ENCODE results near the gene BCL2L1.

Gene BCL2L1

DNA sequence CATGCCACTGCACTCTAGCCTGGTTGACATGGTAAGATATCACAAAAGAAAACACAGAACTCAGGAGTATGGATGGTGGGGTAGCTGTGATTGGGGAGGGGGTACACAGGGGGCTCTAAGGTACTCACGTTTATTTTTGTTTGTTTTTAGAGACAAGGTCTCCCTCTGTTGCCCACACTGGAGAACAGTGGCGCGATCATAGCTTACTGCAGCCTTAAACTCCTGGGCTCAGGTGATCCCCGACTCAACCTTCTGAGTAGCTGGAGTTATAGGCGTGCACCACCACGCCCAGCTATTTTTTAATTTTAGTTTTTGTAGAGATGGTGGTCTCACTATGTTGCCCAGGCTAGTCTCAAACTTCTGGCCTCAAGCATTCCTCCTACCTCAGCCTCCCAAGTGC is 29.3 kb downstream of the BCL2L1 start:
- no peak overlapping the region for H3K4me3 ChIP-seq (ENCODE audit: low read length in 2 of 2)
- H3K36me3 ChIP-seq (ENCODE audit: control insufficient read depth in 2 of 2, insufficient read depth in 2 of 2, low read length in 2 of 2), result peaks cover 9 to 14% of the 10 kb centered on the region in 2 donors
- H3K4me1 ChIP-seq (ENCODE audit: control insufficient read depth in 2 of 2, insufficient read depth in 2 of 2, low read length in 2 of 2), result peaks cover 2 to 8% of the 10 kb centered on the region in 2 donors
- H3K27ac ChIP-seq (ENCODE audit: low read depth in 2 of 2, low read length in 2 of 2), result no peak overlapping the region
- no peaks in the 10 kb centered on the region for H3K27me3 ChIP-seq (ENCODE audit: control insufficient read depth in 2 of 2, insufficient read depth in 2 of 2, low read length in 2 of 2)
- no peak overlapping the region for H3K9ac ChIP-seq (ENCODE audit: low read depth in 1 of 2, low read length in 2 of 2)
- H3K9me3 ChIP-seq (ENCODE audit: control insufficient read depth in 2 of 2, low read length in 2 of 2), result no peaks in the 10 kb centered on the region

DNA sequence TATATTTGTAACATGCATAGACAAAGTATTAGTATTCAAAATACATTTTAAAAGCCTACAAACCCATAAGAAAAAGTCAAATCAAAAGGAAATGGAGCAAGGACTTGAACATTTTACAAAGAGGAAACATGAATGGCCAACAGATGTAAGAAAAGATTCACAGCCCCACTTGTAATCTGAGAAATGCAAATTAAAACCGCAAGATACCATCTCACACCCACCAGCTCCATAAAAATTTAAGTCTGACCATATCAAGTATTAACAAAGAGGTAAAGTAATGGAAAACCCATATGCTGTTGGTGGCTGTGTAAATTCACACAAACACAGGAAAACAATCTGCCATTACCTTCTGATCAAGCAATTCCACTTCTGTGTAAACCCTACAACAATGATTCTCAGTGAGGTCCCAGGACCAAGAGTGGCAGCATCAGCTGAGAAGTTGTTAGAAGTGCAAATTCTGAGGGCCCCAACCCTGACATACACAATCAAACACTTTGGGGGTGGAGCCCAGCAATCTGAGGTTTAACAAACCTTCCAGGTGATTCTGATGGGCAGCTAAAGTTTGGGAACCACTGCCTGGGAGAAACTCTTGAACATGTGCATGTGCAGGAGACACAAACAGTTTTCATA is 30.9 kb downstream of the BCL2L1 start:
- Histone ChIP-seq H3K9me3 (ENCODE audit: control insufficient read depth in 2 of 2, low read length in 2 of 2) (no peaks in the 10 kb centered on the region), H3K4me3 (ENCODE audit: low read length in 2 of 2) (no peak overlapping the region), H3K36me3 (ENCODE audit: control insufficient read depth in 2 of 2, insufficient read depth in 2 of 2, low read length in 2 of 2) (peaks cover 18 to 22% of the 10 kb centered on the region in 2 donors), H3K9ac (ENCODE audit: low read depth in 1 of 2, low read length in 2 of 2) (no peak overlapping the region), H3K27me3 (ENCODE audit: control insufficient read depth in 2 of 2, insufficient read depth in 2 of 2, low read length in 2 of 2) (no peaks in the 10 kb centered on the region), H3K27ac (ENCODE audit: low read depth in 2 of 2, low read length in 2 of 2) (peak overlapping the region in 1 of 2 donors; percentile 35), H3K4me1 (ENCODE audit: control insufficient read depth in 2 of 2, insufficient read depth in 2 of 2, low read length in 2 of 2) (peaks cover 1 to 5% of the 10 kb centered on the region in 2 donors)

DNA sequence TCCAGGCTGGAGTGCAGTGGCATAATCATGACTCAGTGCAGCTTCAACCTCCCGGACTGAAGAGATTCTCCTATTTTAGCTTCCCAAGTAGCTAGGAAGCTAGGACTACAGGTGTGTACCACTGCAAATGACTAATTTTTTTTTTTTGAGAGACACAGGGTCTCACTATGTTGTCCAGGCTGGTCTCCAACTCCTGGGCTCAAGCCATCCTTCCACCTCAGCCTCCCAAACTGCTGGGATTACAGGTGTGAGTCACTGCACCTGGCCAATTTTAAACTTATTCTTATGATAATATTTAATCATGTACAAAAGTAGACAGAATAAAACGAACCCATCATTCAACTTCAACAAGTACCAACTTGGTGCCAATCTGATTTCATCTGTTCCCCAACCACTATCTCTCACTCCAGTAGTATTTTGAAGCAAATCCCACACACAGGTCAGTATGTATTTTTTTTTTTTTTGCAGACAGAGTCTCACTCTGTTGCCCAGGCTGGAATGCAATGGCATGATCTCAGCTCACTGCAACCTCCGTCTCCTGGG is 32.5 kb downstream of the BCL2L1 start:
- peaks cover 9 to 12% of the 10 kb centered on the region in 2 donors for H3K4me1 ChIP-seq (ENCODE audit: control insufficient read depth in 2 of 2, insufficient read depth in 2 of 2, low read length in 2 of 2)
- no peak overlapping the region for H3K27ac ChIP-seq (ENCODE audit: low read depth in 2 of 2, low read length in 2 of 2)
- no peaks in the 10 kb centered on the region for H3K9me3 ChIP-seq (ENCODE audit: control insufficient read depth in 2 of 2, low read length in 2 of 2)
- no peak overlapping the region for H3K4me3 ChIP-seq (ENCODE audit: low read length in 2 of 2)
- no peaks in the 10 kb centered on the region for H3K27me3 ChIP-seq (ENCODE audit: control insufficient read depth in 2 of 2, insufficient read depth in 2 of 2, low read length in 2 of 2)
- no peak overlapping the region for H3K9ac ChIP-seq (ENCODE audit: low read depth in 1 of 2, low read length in 2 of 2)
- peaks cover 14 to 19% of the 10 kb centered on the region in 2 donors for H3K36me3 ChIP-seq (ENCODE audit: control insufficient read depth in 2 of 2, insufficient read depth in 2 of 2, low read length in 2 of 2)

DNA sequence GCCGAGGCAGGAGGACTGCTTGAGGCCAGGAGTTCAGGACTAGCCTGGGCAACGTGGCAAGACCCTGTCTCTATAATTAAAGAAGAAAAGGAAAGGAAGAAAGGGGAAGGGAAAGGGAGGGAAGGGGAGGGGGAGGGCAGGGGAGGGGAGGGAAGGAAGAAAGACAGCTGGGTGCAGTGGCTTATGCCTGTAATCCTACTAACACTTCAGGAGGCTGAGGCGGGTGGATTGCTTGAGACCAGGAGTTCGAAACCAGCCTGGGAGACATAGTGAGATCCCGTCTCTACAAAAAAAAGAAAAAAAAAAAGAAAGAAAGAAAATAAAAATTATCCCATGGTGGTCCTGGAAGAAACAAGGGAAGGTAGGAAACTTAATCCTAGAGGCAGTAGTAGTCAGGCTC is 33.5 kb downstream of the BCL2L1 start:
- Histone ChIP-seq H3K4me1 (ENCODE audit: control insufficient read depth in 2 of 2, insufficient read depth in 2 of 2, low read length in 2 of 2) (peaks cover 9 to 12% of the 10 kb centered on the region in 2 donors), H3K27ac (ENCODE audit: low read depth in 2 of 2, low read length in 2 of 2) (no peak overlapping the region), H3K4me3 (ENCODE audit: low read length in 2 of 2) (no peak overlapping the region), H3K9ac (ENCODE audit: low read depth in 1 of 2, low read length in 2 of 2) (no peak overlapping the region), H3K9me3 (ENCODE audit: control insufficient read depth in 2 of 2, low read length in 2 of 2) (no peaks in the 10 kb centered on the region), H3K36me3 (ENCODE audit: control insufficient read depth in 2 of 2, insufficient read depth in 2 of 2, low read length in 2 of 2) (peaks cover 15 to 19% of the 10 kb centered on the region in 2 donors), H3K27me3 (ENCODE audit: control insufficient read depth in 2 of 2, insufficient read depth in 2 of 2, low read length in 2 of 2) (no peaks in the 10 kb centered on the region)

DNA sequence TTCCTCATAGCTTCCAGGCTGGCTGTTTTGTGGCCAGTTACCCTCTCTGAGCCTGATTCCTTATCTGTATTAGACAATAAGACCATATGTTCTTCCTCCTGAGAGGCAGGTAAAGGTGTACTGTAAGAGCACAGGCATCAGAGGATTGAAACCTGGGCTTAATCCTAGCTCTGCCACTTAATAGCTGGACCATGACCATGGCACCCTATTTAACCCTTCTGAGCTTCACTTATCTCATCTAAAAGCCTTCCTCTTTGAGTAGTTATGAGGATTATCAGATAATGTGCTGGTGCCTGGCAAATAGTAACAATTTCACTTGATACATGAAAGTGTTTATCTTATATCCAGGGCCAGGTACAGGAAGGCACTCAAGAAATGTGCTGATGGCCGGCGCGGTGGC is 34.9 kb downstream of the BCL2L1 start:
- Histone ChIP-seq H3K4me3 (ENCODE audit: low read length in 2 of 2) (no peak overlapping the region), H3K27ac (ENCODE audit: low read depth in 2 of 2, low read length in 2 of 2) (no peak overlapping the region), H3K9ac (ENCODE audit: low read depth in 1 of 2, low read length in 2 of 2) (no peak overlapping the region), H3K9me3 (ENCODE audit: control insufficient read depth in 2 of 2, low read length in 2 of 2) (no peaks in the 10 kb centered on the region), H3K36me3 (ENCODE audit: control insufficient read depth in 2 of 2, insufficient read depth in 2 of 2, low read length in 2 of 2) (peaks cover 17 to 18% of the 10 kb centered on the region in 2 donors), H3K4me1 (ENCODE audit: control insufficient read depth in 2 of 2, insufficient read depth in 2 of 2, low read length in 2 of 2) (peaks cover 9 to 12% of the 10 kb centered on the region in 2 donors), H3K27me3 (ENCODE audit: control insufficient read depth in 2 of 2, insufficient read depth in 2 of 2, low read length in 2 of 2) (no peaks in the 10 kb centered on the region)

DNA sequence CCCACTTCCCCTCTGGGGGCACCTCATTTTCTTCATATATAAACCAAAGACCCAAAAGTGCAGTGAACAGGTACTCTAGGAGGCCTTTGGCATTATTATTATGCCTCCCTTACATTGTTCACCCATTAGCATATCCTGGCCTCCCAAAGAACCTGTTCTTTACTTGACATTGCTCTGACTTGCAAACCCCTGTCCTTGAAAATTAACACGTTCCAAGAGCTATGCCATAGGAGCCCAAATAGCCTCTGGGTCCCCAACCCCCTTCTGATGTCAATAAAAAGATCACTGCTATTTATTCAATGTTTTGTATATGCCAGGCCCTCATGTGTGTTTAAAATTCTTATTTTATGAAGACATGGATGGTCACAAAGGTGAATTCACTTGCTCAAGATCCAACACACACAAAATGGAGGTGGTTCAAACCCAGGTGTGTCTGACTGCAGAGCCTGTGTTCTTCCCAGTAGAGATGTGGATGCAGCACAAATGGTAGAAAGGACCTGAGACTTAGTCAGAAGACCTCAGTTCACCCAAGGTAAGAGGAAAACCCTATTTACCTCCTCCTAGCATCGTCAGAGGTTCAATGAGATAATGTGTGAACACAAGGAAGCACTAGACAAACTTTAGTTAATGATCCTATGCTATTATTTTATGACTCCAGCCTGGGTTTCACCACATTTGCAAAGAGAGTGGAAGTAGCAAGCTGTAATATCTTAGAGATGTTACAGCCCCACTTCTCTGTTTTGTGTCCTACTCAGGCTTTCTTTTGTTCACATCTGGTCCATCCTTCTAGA is 36.6 kb downstream of the BCL2L1 start:
- peaks cover 7 to 12% of the 10 kb centered on the region in 2 donors for H3K4me1 ChIP-seq (ENCODE audit: control insufficient read depth in 2 of 2, insufficient read depth in 2 of 2, low read length in 2 of 2)
- H3K4me3 ChIP-seq (ENCODE audit: low read length in 2 of 2), result no peak overlapping the region
- H3K9ac ChIP-seq (ENCODE audit: low read depth in 1 of 2, low read length in 2 of 2), result no peak overlapping the region

DNA sequence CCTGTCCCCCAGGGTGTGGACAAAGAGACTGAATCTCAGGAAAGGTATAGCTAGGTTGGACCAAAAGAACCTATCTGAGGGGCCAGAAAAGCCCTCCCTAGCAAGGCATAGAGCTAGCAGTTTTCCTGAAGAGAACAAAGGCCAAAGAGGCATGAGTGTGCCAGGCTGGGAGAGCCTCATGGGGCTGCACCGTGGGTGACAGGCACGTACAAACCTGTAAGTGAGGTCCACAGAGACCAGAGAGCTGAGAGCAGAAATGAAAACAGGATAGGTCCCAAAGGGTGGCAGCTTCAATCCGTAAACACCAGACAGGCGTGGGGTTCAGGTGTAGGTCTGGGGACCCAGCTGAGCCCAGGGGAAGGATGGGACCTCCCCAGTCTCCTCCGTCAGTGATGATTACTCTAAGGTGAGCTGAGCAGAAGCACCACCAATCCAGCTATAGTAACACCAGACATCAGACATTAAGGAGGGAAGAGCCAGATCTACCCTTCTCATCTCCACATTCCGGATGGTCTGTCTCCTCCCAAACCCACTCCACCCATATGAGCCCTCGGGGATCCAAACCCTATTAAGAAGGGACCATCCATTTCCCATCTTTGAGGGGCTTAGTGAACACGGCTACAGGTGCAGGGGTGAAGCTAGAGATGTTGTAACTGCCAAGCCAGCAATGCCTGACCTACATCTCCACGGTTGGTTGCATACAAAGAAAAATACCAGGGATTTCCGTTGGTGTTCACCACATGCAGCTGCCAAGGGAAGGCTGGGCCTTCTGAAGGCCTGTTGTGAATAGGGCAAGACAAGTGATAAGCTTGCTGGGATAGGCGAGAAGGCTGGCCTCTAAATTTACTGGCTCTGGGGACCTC is 38.3 kb downstream of the BCL2L1 start:
- no peaks in the 10 kb centered on the region for H3K27me3 ChIP-seq (ENCODE audit: control insufficient read depth in 2 of 2, insufficient read depth in 2 of 2, low read length in 2 of 2)

More for the DNA sequence above, 36.6 kb downstream of the BCL2L1 start:
- no peaks in the 10 kb centered on the region for H3K27me3 ChIP-seq (ENCODE audit: control insufficient read depth in 2 of 2, insufficient read depth in 2 of 2, low read length in 2 of 2)
- H3K36me3 ChIP-seq (ENCODE audit: control insufficient read depth in 2 of 2, insufficient read depth in 2 of 2, low read length in 2 of 2), result peaks cover 11 to 13% of the 10 kb centered on the region in 2 donors
- peak overlapping the region; percentile 41 to 46 for H3K27ac ChIP-seq (ENCODE audit: low read depth in 2 of 2, low read length in 2 of 2)
- no peaks in the 10 kb centered on the region for H3K9me3 ChIP-seq (ENCODE audit: control insufficient read depth in 2 of 2, low read length in 2 of 2)

DNA sequence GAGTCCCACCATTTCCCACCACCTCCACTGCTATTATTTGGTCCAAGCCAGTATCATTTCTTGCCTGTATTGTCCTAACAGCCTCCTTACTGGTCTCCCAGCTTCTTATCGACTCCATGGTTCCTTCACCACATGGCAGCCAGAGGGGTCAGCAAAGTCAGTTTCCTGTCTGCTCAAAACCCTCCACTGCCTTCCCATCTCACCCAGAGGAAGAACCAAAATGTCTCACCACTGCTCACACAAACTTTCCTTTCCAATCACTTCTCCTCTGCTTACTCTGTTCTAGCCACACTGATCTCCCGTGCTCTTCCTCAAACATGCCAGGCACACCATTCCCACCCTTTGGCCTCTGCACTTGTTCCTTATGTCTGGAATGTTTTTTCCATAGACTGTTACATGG is 39.7 kb downstream of the BCL2L1 start:
- Histone ChIP-seq H3K36me3 (ENCODE audit: control insufficient read depth in 2 of 2, insufficient read depth in 2 of 2, low read length in 2 of 2) (peaks cover 24 to 27% of the 10 kb centered on the region in 2 donors), H3K27ac (ENCODE audit: low read depth in 2 of 2, low read length in 2 of 2) (no peak overlapping the region), H3K4me1 (ENCODE audit: control insufficient read depth in 2 of 2, insufficient read depth in 2 of 2, low read length in 2 of 2) (peaks cover 11 to 18% of the 10 kb centered on the region in 2 donors), H3K4me3 (ENCODE audit: low read length in 2 of 2) (no peak overlapping the region), H3K9me3 (ENCODE audit: control insufficient read depth in 2 of 2, low read length in 2 of 2) (no peaks in the 10 kb centered on the region), H3K9ac (ENCODE audit: low read depth in 1 of 2, low read length in 2 of 2) (no peak overlapping the region), H3K27me3 (ENCODE audit: control insufficient read depth in 2 of 2, insufficient read depth in 2 of 2, low read length in 2 of 2) (no peaks in the 10 kb centered on the region)

More for the DNA sequence above, 38.3 kb downstream of the BCL2L1 start:
- Histone ChIP-seq H3K4me1 (ENCODE audit: control insufficient read depth in 2 of 2, insufficient read depth in 2 of 2, low read length in 2 of 2) (peaks cover 11 to 18% of the 10 kb centered on the region in 2 donors), H3K9me3 (ENCODE audit: control insufficient read depth in 2 of 2, low read length in 2 of 2) (no peaks in the 10 kb centered on the region), H3K27ac (ENCODE audit: low read depth in 2 of 2, low read length in 2 of 2) (no peak overlapping the region), H3K9ac (ENCODE audit: low read depth in 1 of 2, low read length in 2 of 2) (no peak overlapping the region), H3K4me3 (ENCODE audit: low read length in 2 of 2) (no peak overlapping the region), H3K36me3 (ENCODE audit: control insufficient read depth in 2 of 2, insufficient read depth in 2 of 2, low read length in 2 of 2) (peaks cover 17 to 22% of the 10 kb centered on the region in 2 donors)

DNA sequence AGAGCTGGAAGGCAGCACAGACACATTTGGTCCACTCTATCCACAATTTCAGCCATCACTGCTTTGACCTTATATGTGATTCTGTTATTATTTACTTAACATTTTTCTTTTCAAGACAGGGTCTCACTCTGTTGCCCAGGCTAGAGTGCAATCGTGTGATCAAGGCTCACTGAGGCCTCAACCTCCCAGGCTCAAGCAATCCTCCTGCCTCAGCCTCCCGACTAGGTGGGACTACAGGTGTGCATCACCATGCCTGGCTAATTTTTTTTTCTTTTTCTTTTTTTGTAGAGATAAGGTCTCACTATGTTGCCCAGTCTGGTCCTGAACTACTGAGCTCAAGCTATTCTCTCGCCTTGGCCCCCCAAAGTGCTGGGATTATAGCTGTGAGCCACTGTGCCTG is 40.3 kb downstream of the BCL2L1 start:
- no peaks in the 10 kb centered on the region for H3K27me3 ChIP-seq (ENCODE audit: control insufficient read depth in 2 of 2, insufficient read depth in 2 of 2, low read length in 2 of 2)
- peaks cover 11 to 18% of the 10 kb centered on the region in 2 donors for H3K4me1 ChIP-seq (ENCODE audit: control insufficient read depth in 2 of 2, insufficient read depth in 2 of 2, low read length in 2 of 2)
- no peak overlapping the region for H3K27ac ChIP-seq (ENCODE audit: low read depth in 2 of 2, low read length in 2 of 2)
- no peak overlapping the region for H3K4me3 ChIP-seq (ENCODE audit: low read length in 2 of 2)
- H3K9me3 ChIP-seq (ENCODE audit: control insufficient read depth in 2 of 2, low read length in 2 of 2), result no peaks in the 10 kb centered on the region
- no peak overlapping the region for H3K9ac ChIP-seq (ENCODE audit: low read depth in 1 of 2, low read length in 2 of 2)
- H3K36me3 ChIP-seq (ENCODE audit: control insufficient read depth in 2 of 2, insufficient read depth in 2 of 2, low read length in 2 of 2), result peaks cover 24 to 26% of the 10 kb centered on the region in 2 donors

Measured in mucosa of rectum (tissue), 2 donors.